ENCODE results near the gene KCND2.
"Not testable (repeated sequence)": the region's sequence is repeated elsewhere in the genome, so short reads cannot be mapped to it uniquely, and the experiment has no call there.

KCND2 gene

DNA sequence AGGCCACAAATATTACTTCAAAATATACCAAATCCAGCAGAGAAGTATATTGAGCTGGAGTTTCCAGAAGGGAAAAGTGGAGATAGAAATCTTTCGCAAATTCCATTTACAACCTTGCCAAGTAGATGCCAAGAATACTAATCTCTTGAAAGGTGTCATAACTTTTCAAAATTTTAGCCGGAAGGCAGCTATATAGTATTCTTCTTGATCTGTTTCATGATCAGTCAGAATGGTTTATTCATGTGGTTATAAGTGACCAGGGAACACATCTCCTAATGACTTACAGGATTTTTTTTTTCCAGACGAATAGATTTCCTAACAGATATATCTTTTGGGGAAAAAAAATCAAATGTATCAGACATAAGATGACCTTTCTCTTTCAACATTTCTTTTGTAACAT is 314.3 kb downstream of the KCND2 start:
- no peak for DNase-seq (ENCODE audit: low read depth)

GRCh38 chr7:120588416-120588815 is 315.4 kb downstream of the KCND2 start:
- DNase-seq (ENCODE audit: low read depth), result no peak

GRCh38 chr7:120588862-120589261 is 315.9 kb downstream of the KCND2 start:
- no peak for DNase-seq (ENCODE audit: low read depth)

GRCh38 chr7:120600607-120601006 is 327.6 kb downstream of the KCND2 start:
- DNase-seq (ENCODE audit: low read depth), result no peak

GRCh38 chr7:120603366-120603765 is 330.4 kb downstream of the KCND2 start:
- no peak for DNase-seq (ENCODE audit: low read depth)

GRCh38 chr7:120609136-120609753 is 336.3 kb downstream of the KCND2 start:
- no peak for DNase-seq (ENCODE audit: low read depth)

DNA sequence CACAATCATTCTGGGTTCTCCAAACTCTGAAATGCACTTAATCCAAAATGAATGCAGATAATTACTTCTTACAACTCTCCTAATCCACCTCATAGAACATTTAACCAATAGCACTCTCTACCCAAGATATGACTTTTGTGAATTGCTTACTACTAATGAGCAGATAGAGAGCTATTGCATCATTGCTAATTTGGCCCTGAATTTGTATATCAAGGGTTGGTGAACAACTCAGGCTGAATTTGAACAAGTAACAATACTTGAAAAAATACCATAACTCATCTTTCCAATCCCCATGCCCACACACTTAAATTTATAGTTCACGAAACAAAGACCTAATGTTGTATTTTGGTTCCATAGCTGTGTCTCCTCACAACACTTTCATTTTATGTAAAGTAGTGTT is 339.0 kb downstream of the KCND2 start:
- no peak for DNase-seq (ENCODE audit: low read depth)

- no peak for DNase-seq (ENCODE audit: low read depth)
Measured at GRCh38 chr7:120615703-120616102, 342.7 kb downstream of the KCND2 start.

- no peak for DNase-seq (ENCODE audit: low read depth)
Measured at GRCh38 chr7:120617275-120617674, 344.3 kb downstream of the KCND2 start.

DNA sequence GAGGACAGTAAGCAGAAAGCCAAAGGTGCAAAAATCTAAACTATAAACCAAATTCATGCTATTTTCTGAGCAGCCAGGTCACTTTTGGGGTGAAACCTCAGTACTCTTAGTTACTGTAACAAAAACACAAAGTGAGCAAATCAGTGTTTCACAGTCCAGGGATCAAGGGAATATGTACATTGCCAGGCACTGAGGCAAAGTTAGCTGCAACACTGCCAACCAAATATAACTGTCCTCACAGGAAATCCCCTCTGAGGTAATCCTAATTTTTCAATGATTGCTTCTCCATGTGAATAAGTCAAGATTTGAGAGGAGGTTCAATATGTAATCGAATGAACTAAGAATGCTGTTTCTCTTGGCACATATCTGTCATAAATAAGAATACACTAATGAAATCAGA is 355.3 kb downstream of the KCND2 start:
- DNase-seq (ENCODE audit: low read depth), result no peak

- no peak for DNase-seq (ENCODE audit: low read depth)
Measured at GRCh38 chr7:120639884-120640283, 366.9 kb downstream of the KCND2 start.

DNA sequence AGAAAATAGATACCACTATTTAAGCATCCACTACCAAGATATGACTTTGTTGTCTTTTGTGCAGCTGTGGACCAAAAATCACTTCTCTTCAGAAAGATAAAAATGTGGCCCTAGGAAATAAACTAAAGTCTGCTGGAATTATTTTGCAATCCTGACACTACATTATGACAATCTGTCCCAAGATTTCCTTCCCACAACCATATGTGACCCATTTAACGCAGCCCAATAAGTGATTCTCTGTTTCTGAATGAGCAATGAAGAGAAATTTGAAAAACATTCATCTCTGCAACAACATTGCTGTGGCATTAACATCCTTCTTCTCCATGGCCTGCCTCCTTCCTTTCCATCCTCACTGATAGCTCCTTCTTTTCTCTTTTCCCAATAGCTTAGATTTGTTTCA is 373.0 kb downstream of the KCND2 start:
- no peak for DNase-seq (ENCODE audit: low read depth)

- no peak for DNase-seq (ENCODE audit: low read depth)
Measured at GRCh38 chr7:120654241-120654640, 381.3 kb downstream of the KCND2 start.

GRCh38 chr7:120658516-120658915 is 385.5 kb downstream of the KCND2 start:
- DNase-seq (ENCODE audit: low read depth), result no peak

DNA sequence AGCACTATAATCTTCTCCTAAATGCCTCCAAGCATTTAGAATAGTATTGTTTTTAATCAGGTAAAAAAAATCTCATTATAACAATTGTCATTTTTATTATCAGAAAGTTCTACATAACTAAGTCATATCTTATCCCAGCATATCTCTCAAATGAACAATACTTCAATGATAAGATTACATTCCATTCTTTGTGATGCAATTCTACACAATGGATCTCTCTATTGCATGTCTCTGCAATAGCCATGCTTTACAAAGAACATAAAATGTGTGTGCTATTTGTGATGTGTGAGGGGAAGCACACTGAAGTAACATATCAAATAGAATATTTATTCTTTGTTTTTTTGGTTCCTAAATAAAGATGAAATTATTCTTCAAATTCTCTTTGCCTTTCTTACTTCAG is 389.3 kb downstream of the KCND2 start:
- no peak for DNase-seq (ENCODE audit: low read depth)

GRCh38 chr7:120665068-120665467 is 392.1 kb downstream of the KCND2 start:
- DNase-seq (ENCODE audit: low read depth), result no peak

DNA sequence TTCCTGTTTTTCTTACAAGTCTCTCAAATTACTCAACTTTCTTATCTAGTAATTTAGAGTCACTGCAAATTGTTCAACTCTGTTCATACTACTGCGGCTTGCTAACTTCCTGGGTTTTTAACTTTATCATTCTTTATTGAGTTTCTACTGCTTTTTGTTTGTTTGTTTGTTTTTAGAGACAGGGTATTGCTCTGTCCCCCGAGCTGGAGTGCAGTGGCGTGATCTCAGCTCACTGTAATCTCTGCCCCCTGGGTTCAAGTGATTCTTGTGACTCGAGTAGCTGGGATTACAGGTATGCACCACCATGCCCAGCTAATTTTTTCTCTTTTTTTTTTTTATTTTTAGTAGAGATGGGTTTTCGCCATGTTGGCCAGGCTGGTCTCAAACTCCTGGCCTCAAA is 402.1 kb downstream of the KCND2 start:
- no peak for DNase-seq (ENCODE audit: low read depth)

DNA sequence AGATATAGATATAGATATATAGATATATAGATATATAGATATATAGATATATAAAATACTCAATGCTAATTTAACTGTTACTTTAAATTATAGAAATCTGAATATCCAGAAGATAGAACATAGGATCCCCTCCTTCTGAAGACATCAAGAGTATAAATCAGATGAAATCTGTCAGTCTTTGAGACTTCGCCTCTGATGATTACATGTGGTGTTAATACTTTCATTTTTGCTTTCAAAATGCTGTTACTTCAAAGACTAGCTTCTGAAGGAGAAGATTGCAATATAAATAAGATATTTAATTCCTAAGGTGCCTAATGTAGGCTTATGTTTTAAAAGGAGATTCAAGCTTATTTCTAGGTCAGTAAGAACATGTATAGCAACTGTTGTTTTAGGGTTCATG is 404.6 kb downstream of the KCND2 start:
- DNase-seq (ENCODE audit: low read depth), result no peak

DNA sequence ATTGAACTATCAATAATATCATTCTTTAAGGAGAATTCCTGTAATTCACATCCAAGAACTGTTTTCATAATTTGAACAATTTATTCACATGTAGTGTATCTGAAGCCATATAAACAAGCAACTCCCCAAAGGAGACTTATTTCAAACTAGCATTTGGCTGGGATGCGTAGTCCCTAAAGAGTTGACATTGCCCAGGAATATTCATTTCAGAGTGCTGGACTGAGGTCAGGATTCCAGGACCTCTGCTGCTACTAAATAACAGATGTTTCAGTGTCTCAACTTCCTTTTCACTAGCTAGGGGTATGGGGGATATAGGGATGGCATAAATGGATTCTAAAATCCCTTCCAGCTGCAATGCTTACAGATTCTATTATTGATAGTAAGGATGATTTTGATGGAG is 408.0 kb downstream of the KCND2 start:
- DNase-seq (ENCODE audit: low read depth), result no peak

GRCh38 chr7:120684463-120684862 is 411.5 kb downstream of the KCND2 start:
- no peak for DNase-seq (ENCODE audit: low read depth)

DNA sequence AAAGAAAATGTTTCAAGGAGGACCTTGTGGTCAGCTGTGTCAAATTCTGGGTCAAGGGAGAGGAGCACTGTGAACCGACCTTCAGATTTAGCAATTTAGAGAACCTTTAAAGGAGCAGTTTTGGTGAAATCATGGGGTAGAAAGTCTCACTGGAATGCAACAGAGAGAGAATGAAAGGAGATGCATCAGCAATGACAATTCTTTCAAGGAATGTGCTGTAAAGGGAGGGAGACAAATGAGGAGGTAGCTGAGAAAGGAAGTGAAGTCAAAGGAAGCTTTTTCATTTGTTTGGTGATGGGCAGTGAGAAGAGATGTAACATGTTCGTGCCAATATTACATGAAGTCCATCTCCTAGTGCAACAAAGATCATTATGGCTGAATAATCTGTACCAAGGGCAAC is 418.9 kb downstream of the KCND2 start:
- no peak for DNase-seq (ENCODE audit: low read depth)

GRCh38 chr7:120695848-120696247 is 422.9 kb downstream of the KCND2 start:
- no peak for DNase-seq (ENCODE audit: low read depth)

DNA sequence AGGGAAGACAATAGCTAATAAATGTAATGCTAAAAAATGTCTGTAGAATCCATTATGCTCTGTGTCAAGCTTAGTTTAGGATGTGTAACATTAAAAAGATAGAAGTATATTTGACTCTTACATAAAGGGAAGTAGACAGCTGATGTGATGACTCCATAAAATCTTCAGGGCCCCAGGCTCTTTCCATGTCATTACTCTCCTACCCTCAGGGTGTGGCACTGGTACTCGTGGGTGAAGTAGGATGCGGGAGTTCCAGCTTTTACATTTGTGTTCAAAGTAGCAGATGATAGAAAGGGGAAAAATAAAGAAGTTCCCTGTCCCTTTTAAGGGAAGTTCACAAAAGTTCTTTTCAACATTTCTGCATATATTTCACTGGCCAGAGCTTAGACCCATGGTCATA is 427.8 kb downstream of the KCND2 start:
- no peak for DNase-seq (ENCODE audit: low read depth)

DNA sequence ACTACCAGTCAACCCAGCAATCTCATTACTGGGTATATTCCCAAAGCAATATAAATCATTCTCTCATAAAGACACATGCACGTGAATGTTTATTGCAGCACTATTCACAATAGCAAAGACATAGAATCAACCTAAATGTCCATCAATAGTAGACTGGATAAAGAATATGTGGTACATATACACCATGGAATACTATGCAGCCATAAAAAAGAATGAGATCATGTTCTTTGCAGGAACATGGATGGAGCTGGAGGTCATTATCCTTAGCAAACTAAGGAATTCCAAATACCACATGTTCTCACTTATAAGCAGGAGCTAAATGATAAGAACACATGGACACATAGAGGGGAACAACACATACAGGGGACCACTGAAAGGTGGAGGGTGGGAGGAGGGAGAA is 429.4 kb downstream of the KCND2 start:
- DNase-seq (ENCODE audit: low read depth), result not testable (repeated sequence)

All from GM04503 (cell line).